ENCODE measurements around the gene TNIP1. TPM values are rescaled to one million over a fixed set of nuclear protein-coding genes. Genes with fewer than 3 reads are reported as not detected.

The TNIP1 gene
- total RNA-seq, 1 donor from 2014 or later: 99.6 TPM

DNA sequence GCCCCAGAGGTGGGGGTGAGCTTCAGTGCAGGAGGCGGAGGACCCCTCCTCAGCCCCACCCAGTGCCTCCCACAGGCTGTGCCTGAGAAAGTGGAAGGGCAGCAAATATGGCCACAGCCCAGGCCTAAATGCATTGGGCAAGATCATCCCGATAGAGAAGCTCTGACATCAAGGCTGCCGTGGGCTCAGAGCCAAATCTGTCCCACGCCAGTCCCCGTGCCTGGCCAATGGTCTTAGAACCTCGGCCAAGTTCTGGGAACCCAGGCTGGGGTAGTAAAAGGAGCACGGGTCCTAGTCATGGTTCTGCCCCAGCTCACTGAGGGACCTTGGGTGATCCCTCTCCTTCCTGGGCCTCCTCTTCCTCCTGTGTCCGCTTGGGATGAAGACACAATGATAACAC is 27.7 kb upstream of the TNIP1 start:
- TF ChIP-seq, protein P1, sequence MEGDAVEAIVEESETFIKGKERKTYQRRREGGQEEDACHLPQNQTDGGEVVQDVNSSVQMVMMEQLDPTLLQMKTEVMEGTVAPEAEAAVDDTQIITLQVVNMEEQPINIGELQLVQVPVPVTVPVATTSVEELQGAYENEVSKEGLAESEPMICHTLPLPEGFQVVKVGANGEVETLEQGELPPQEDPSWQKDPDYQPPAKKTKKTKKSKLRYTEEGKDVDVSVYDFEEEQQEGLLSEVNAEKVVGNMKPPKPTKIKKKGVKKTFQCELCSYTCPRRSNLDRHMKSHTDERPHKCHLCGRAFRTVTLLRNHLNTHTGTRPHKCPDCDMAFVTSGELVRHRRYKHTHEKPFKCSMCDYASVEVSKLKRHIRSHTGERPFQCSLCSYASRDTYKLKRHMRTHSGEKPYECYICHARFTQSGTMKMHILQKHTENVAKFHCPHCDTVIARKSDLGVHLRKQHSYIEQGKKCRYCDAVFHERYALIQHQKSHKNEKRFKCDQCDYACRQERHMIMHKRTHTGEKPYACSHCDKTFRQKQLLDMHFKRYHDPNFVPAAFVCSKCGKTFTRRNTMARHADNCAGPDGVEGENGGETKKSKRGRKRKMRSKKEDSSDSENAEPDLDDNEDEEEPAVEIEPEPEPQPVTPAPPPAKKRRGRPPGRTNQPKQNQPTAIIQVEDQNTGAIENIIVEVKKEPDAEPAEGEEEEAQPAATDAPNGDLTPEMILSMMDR (IDR thresholded peaks at IDR 0.05): no peak
- Histone ChIP-seq H3K9me3 (no peaks in the 10 kb centered on the region), H3K27me3 (ENCODE audit: low read depth) (no peaks in the 10 kb centered on the region), H3K4me3 (no peak overlapping the region), H3K27ac (peak overlapping the region; percentile 39), H3K4me1 (peaks cover 13% of the 10 kb centered on the region), H3K36me3 (peaks cover 89% of the 10 kb centered on the region)
- DNase-seq (no peak), ATAC-seq (no peak)
- intact Hi-C loops (cut with DNase I): no loop called here

DNA sequence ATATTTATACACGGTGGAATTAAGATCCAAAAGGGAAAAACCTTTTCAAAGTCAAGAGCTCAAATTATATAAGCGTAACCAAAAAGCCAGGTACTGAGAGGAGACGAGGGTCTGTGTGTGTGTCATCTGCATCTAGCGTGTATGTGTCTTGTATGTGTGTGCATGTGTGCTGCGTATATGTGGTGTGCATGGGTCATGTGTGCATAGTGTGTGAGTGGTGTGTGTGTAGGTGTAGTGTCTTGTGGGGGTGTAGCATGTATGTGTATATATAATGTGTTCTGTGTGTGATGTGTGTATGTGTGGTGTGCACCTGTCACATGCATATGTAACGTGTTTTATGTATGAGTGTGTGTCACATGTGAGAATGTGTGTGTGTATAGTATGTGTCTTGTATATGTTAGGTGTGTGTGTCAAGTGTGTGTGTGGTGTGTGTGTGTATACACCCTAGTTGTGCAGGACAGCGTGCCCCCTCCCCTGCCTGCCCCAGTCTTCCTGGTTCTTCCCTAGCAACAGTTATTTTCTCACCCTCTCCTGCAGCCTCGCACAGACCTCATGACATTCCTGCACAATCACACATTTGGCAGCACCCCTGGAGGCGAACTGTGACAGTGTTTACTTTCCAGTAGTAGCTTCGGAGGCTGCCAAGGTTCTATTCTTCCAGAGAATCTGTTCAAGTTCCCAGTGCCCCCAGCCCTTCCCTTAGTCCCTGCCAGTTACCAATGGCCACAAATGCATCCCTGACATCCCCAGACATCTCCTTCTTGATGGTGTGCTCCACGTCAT is 27.1 kb upstream of the TNIP1 start:
- H3K27ac ChIP-seq: peak overlapping the region; percentile 39
- ATAC-seq (peak; percentile 55 to 68), DNase-seq (peak; percentile 53)
- intact Hi-C loops (cut with DNase I): no loop called here
- H3K27me3 ChIP-seq (ENCODE audit: low read depth): no peaks in the 10 kb centered on the region
- no peak overlapping the region for H3K4me3 ChIP-seq
- H3K9me3 ChIP-seq: no peaks in the 10 kb centered on the region
- TF ChIP-seq, protein P1 (IDR thresholded peaks at IDR 0.05): no peak
- peaks cover 82% of the 10 kb centered on the region for H3K36me3 ChIP-seq
- H3K4me1 ChIP-seq: peaks cover 13% of the 10 kb centered on the region

DNA sequence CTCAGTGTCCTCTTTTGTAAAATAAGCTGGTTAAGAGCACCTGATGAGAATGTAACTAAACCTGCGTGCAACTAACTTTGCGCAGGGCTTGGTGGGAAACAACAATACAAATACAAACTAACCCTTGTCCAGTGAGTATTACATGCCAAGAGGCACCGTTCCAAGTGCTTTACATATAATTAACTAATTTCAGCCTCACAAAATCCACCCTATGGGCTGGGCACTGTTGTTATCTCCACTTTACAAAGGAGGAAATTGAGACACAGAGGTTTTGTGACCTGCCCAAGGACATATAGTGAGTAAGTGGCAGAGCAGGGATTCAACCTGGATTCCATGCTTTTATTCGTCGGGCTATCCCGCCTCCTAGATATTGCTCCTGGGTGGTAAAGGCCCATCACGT is 26.2 kb upstream of the TNIP1 start:
- TF ChIP-seq, protein P1 (IDR thresholded peaks at IDR 0.05): no peak
- Histone ChIP-seq H3K9me3 (no peaks in the 10 kb centered on the region), H3K4me1 (peaks cover 15% of the 10 kb centered on the region), H3K27ac (no peak overlapping the region), H3K4me3 (no peak overlapping the region), H3K27me3 (ENCODE audit: low read depth) (no peaks in the 10 kb centered on the region), H3K36me3 (peaks cover 82% of the 10 kb centered on the region)
- ATAC-seq (no peak), DNase-seq (no peak)
- intact Hi-C loops (cut with DNase I): no loop called here

DNA sequence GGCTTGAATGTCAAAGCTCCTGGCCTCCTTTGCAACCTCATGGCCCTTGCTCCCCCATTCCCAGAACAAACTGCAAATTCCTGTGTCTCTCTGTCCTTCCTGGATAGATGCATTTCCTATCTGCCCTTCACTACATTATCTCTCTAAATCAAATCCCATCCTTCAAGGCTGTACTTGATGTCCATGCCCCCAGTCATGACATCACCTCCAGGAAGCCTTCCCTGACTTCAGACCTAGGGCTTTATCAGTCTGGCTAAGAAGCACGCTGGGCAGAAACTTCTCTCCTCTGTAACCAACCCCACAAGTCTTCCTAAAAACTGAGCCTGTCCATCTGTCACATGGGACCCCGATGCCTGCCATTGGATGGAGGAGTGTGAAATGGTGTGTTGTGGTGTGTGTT is 25.7 kb upstream of the TNIP1 start:
- no peaks in the 10 kb centered on the region for H3K27me3 ChIP-seq (ENCODE audit: low read depth)
- ATAC-seq: no peak
- no peak for DNase-seq
- TF ChIP-seq, protein P1 (IDR thresholded peaks at IDR 0.05): no peak
- H3K9me3 ChIP-seq: no peaks in the 10 kb centered on the region
- H3K27ac ChIP-seq: no peak overlapping the region
- H3K36me3 ChIP-seq: peaks cover 82% of the 10 kb centered on the region
- H3K4me3 ChIP-seq: no peak overlapping the region
- intact Hi-C loops (cut with DNase I): no loop called here
- peaks cover 21% of the 10 kb centered on the region for H3K4me1 ChIP-seq

DNA sequence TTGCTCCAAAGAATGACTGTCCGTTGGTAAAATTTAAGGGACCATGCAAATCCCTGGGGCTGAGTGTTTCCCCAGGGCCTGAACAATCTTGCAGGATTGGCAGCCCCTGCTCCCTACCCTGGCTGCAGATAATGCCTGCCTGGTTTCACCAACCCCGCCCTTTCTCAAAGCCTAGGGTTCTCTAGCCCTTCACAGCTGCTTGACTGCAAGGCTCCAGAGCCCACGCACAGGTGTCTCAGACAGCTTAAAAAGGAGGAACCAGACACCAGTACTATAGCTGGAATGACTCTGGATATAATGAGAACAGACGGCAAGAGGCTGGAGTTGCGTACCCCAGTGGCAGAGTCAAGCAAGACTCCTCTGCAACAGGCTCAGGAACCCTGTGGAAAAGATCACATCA is 25.2 kb upstream of the TNIP1 start:
- Histone ChIP-seq H3K4me1 (peaks cover 26% of the 10 kb centered on the region), H3K36me3 (peaks cover 83% of the 10 kb centered on the region), H3K4me3 (no peak overlapping the region), H3K9me3 (no peaks in the 10 kb centered on the region), H3K27me3 (ENCODE audit: low read depth) (no peaks in the 10 kb centered on the region), H3K27ac (no peak overlapping the region)
- no peak for ATAC-seq
- intact Hi-C loops (cut with DNase I): no loop called here
- no peak for DNase-seq
- TF ChIP-seq, protein P1 (IDR thresholded peaks at IDR 0.05): no peak

All from lower lobe of right lung (tissue), 2 donors.